Fibroblast of skin of back (primary cell): ENCODE measurements around the gene ABI1. TPM values are rescaled to one million over a fixed set of nuclear protein-coding genes. Genes with fewer than 3 reads are reported as not detected.
"Not testable (repeated sequence)": the region's sequence is repeated elsewhere in the genome, so short reads cannot be mapped to it uniquely, and the experiment has no call there.

Experiments
- DNase-seq: peaks from one replicate; pipeline ENCODE4 v3.0.0-alpha.2; 2013
- polyA plus RNA-seq, 2 experiments: library from polyadenylated mRNA; unstranded; fragments of 120-200 nt; gene quantifications; one replicate each; pipeline ENCODE4 v1.2.1, GENCODE V29; 2013; ENCODE audit not compliant: insufficient read length in 2 of 2

ABI1 gene
- polyA plus RNA-seq (2013, experiment 1 of 2; ENCODE audit: insufficient read length) = 55.0 TPM
- 50.8 TPM for polyA plus RNA-seq (2013, experiment 2 of 2; ENCODE audit: insufficient read length)

DNA sequence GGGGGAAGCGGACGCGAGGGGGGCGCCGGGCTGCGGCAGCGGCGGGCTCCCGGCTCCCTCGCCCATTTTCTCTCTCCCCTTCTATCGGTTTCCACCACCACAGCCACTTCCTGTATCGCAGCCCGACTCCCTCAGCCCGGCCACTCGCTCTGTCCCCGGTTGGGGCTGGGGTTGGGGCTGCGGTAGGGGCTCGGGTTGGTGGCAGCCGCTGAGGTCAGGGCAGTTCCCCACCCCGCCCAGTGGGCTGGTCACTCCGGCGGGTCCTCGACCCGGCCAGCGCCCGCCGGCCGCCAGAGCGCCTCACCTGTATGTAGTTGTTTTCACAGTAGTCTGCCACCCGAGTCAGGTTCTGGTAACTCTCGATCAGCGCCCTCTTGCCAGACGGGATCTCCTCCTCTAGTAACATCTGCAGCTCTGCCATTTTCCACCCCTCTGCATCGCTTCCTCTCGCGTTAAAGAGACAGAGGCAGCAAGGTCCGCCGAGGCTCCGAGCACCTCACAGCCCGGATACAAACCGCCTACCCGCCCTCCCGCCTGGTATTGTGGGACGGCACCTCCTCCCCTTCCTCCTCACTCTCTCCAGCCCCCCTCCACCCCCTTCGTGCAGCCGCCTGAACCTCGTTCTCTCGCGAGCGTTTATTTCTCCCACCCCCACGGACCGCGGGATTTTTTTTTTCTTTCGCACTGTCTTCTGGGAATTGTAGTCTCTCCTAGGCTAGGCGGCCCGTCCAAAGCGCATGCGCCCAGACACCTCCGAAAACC is at the start of gene ABI1:
Gene ABI1, minus strand, starts transcription at position 516 of the 762 bp plus-strand sequence. Its CDS starts 95 bp downstream, at position 421.
- DNase-seq = peak; percentile 98

DNA sequence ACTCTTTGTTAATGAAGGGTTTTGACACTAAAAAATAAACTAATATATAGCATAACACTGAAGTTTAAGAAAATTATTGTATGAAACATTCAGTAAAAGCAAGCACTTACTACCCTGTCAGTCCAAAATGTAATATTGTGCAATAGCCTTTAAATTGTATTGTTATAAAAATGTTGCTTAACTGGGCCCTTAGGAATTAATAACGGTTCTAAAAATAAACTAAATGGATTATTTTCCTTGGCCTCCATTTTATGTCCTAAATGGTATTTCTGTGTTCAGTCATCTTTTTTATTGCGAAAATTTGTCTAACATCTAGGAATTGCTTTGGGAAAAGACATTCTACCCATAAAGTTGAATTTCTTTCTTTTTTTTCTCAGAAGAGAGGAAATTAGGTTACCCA is 49.0 kb upstream of the ABI1 start:
- no peak for DNase-seq

DNA sequence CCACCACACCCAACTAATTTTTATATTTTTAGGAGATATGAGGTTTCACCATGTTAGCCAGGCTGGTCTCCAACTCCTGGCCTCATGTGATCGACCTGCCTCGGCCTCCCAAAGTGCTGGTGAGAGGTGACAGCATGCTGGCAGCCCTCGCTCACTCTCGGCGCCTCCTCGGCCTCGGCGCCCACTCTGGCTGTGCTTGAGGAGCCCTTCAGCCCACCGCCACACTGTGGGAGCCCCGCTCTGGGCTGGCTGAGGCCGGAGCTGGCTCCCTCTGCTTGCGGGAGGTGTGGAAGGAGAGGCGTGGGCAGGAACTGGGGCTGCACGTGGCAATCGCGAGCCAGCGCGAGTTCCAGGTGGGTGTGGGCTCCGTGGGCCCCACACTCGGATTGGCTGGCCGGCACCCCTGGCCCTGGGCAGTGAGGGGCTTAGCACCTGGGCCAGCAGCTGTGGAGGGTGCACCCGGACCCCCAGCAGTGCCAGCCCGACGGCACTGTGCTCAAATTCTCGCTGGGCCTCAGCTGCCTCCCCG is 44.6 kb upstream of the ABI1 start:
- DNase-seq = not testable (repeated sequence)

DNA sequence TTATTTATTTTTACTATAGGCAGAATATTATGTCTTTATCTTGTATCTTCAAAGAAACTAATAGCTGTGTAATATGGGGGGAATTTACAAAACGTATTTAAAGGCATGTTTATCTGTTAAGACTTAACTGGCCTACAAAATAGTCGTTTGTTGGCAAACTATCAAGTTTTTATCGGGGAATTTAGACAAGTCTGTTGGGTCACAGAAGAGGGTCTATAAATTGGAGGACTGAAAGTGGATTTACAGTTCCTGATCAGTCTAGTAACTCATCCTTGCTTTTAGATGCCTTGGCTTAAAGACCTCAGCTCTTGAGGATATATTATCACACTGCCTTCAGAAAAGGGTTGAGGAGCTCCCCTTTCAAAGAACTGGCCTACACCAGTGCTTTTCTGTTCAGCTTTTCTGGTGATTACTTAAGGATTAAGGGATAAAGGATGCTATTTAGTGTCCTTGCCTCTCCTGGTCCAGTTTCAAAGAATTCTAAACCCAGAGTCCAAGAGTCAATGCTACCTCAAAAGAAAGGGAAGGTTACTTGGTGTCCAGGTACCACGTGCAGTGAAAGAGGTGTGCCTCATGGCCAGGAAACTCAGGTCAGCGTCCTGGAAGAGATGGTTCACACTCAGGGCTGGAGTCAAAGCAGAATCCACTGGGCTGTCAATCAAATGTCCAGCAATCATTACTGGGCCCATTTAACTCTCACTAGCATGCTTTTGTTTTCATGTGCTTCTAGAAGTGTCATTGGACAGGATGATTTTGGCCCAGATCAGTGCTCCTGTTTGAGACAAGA is 42.9 kb upstream of the ABI1 start:
- DNase-seq = no peak

DNA sequence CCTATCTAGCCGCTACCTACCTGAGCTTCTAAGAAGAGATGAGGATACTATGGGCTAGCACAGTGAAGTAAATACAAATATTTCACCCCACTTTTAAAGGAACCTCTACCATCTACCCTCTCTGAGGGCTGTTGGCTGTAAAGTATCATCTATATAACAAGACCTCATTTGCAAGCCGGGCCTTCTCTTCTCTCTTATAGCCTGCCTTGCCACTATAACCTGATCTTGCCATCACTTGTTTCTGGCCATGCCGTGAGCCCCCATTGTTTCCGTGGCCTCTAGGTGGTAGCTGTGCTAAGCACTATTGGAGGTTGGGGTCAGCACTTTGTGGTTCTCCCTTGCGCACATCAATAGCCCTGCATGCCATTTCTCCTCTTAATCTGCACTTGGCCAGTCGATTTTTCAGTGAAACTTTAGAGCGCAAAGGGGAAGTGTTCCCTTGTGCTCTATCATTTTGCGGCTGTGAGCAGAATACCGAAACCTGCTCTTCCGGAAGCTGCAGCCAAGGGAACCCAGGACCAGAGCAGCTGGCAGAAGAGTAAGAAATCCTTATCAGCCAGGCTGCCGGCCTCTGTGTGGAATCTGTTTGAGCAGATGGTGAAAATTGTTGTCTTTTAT is 31.7 kb upstream of the ABI1 start:
- DNase-seq = not testable (repeated sequence)

DNA sequence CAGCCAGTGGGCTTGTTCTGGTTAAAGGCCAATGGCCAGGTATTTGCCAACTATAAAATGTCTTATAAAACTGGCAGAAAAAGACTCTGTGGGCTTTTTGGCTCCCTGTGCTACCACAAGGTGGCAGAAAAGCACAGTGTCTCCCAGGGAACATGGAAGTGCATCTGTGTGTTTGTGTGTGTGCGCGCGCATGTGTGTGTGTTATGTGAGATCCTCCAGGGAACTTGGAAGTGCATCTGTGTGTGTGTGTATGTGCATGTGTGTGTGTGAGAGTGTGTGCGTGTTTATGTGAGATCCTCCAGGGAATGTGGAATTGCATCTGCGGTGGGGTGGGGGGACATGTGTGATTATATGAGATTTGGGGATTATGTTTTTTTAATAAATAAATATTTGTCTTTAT is 30.2 kb upstream of the ABI1 start:
- DNase-seq = peak; percentile 53

DNA sequence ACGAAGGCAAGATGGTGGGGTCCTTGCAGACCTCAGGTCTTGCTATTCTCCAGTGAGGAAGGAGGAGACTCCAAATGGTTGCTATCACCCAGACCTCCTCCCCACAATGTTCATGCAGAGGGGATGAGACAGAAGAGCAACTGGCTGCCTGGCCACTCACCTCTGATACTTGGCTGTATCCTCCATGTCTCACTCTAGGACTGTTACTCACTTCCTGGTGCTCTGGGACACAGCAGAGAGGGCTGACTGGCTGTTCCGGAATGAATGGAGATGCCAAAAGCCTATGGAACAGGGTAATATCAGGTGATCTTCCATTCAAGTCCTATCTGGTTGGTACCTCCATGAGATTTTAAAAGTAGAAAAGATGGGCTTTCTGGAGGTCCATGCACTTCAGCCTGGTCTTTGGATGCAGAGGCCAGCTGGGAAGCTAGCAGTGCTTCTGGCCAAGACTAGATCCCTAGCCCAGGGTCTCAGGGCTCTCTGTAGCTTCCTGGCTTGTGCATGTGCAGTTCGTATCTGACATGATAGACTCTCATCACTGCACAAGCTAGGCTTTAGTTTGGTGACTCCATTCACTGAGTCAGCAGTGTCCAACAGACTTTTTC is 27.0 kb upstream of the ABI1 start:
- DNase-seq = no peak

DNA sequence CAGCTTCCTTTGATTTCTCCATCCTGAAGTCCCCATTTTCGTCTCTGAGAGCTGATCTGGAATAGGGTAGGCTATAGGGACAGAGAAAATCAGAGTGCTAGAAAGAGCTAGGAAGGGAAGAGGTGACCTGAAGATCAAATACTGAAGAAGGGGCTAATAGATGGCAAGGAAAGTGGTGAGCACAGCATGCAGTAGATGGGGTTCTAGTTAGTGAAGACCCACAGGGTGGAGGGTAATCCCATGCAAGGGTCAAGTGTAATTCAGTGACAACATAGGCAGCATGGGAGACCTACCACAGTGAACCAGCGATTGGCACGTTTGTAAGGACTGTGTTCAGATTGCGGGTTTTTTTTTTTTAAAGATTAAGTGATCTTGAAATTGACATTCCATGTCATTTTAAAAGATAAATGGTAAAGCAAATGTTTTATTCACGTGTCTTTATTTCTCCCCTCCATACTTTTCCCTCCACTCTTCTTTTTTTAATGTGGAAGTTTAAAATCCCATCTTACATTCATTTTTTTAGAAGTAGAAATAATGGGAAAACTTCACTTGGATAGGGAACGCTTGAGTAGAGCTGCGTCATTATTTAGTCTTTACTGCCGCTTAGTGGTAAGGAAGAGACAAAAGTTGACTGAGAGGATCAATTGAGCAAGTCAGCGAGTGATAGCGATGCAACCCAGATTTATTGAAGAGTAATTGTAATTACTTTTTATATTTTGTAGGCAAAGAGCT is 21.0 kb upstream of the ABI1 start:
- peak; percentile 70 for DNase-seq

DNA sequence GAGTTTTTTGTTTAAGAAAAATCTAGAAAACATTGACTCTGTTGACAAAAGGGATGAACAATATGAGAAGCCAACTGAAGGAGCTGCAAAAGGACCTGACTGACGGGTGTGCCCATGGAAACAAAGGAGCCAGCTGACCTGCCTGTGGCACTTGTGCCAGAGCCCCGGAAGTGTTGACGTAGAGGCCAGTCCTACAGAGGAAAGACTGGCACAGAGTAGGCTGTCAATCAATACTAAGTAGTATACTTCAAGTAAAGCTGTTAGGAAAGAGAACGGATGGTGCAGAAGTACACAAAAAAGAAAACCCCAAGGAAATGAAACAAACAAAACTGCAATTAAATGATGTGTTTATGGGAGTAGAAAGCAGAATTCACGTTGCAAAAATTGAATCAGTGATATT is 19.0 kb upstream of the ABI1 start:
- no peak for DNase-seq

DNA sequence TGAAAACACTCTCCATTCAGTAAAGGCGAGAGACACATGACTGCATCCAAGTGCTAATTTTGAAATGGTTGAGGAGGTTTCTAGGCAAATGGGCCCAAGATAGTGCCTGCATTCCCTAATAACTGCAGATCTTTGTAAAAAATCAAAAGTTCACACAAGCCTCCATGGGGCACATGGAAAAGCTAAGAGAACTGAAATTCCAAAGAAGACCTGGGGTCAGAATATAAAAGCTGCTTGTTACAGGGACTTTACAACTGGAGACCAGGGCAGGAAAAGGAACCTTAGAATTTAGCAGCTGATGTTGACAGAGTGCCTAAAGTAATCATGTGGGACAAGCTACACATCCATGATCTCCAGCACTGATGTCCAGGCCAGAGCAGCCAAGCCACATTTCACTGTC is 10.0 kb upstream of the ABI1 start:
- no peak for DNase-seq

DNA sequence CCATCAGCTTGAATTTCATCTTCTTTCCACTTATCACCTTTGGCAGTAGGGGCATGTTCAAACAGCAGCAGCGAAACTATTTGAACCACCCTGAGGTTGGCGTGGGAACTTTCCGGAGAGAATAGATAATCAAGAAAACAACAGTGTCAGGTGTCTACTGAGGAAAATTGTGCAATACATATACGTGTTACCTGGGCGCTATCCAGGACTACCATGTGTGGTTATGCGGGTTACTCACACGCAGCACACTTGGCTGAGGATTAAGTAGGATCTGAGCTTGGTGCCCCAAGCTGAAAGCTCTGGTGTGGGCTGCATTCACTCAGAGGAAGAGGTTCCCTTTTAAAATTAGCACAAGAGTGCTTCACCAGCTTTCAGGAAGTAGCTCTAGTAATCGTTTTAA is 8.8 kb upstream of the ABI1 start:
- no peak for DNase-seq

DNA sequence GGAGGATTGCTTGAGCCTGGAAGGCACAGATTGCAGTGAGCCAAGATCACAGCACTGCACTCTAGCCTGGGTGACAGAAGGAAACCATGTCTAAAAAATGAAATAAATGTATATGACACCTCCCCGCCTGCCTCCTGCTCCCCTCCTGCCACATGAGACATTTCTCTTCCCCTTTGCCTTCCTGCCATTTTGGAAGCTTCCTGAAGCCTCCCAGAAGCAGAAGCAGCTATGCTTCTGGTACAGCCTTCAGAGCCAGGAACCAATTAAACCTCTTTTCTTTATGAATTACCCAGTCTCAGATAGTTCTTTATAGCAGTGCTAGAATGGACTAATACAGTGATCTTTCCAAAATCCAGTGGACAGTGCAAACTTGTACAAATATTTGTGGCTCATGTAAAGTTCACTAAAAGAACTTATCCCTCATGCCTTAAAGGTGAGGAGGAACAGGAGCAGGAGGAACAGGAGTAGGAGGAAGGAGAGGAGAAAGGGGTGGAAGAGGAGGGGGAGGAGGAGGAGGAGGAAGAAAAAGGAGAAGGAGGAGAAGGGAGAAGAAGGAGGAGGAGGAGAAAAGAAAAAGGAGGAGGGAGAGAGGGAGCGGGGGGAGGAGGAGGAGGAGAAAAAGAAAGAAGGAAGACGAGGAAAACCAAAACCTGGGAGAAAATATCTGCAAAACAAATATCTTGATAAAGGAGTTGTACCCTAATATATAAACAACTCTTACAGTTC is 2.8 kb upstream of the ABI1 start:
- no peak for DNase-seq

DNA sequence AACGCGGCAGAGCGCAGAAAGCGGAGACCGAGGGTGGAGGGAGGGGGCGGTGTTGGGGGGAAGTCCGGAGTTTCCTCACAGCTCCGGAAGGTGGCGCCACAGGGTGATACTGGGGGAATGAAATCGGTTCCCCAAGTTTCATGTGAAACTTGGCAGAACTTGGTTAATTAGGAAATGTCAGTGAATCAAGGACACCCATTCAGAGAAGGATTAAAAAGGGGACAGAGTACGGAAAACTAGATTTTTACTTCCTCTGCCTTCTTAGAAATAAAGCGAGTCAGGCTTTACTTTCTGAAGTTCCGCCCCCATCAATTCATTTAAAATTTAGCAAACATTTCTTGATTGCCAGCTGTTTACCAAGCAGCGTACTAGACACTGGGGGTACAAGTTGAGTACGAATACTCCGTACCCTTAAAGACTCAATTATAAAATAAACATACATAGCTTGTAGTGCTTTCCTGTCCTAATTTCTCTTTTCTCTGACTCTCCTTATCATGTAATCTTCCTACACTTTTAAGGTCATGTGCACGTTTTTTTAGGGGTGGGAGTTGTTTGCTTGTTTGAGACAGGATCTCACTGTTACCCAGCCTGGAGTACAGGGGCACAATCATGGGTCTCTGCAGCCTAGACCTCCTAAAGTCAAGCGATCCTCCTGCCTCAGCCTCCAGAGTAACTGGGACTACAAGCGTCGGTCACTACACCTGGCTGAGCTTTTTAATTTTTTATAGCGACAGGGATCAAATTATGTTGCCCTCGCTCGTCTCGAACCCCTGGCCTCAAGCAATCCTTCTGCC is 644 bp upstream of the ABI1 start:
- no peak for DNase-seq

DNA sequence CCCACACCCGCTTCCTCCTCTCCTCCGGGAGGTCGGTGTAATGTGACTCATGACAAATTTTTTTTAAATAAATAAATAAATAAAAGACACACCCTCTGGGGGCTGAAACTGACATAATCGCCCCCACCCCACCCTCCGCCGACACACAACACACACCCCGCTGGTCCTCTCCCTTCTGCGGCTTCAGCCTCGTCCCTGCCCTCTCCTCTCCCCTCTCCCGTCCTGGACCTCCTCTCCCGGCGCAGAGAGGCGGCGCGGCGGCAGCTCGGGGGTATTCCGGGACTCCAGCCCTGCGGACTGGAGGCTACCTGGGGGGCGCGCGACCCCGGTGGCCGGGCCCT is 686 bp downstream of the ABI1 start:
- DNase-seq = peak; percentile 85

DNA sequence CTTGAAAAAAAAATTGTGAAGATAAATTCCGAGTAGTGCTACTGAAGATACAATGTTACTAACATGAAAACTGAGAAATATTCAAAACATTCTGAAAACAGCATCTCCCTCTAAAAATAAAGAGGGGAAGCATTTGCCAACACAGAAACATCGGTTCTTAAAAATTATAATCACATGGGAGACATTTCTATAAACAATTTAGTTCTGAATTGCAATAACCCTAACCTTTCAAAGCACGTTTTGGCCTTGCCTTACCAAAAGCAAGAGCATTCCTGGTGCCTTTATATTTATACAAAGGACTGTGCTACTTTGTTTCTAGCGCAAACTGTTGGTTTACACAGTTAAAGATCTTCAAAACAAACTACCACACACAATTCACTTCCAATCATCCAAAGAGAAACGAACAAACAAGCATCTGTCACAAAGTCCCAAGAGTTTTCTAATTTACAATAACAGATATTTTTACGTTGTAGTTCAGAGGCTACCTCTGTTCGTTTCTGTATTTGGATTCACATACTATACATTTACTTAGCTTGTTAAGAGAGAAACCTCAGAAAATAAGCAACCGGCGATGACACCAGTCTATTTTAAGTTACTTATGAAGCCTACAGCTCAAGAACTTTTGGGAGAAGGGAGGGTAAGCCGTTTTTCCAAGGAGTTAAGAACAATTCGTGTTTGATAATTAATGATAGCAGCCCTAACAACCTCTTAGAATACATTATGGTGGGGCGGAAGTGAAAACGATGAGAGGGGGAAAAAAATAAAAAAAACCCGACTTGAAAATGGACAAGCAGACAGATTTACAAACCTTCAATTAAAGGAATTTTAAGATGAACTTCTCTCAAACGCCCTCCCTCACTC is 1.3 kb downstream of the ABI1 start:
- DNase-seq = no peak

DNA sequence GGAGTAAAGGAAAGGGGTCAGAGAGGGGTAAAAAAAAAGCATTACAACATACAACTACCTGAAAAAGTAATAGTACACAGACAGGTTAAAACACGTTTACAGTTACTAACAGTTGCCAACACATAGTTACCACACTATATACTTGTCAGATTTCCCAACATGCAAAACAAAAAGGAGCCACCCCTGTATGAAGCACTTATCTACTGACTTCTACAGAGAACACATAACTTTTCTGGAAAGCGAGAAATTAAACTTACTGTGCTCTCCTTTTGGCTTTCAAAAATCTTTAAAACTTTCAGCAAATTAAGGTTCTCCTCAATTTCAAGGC is 2.1 kb downstream of the ABI1 start:
- DNase-seq = no peak

DNA sequence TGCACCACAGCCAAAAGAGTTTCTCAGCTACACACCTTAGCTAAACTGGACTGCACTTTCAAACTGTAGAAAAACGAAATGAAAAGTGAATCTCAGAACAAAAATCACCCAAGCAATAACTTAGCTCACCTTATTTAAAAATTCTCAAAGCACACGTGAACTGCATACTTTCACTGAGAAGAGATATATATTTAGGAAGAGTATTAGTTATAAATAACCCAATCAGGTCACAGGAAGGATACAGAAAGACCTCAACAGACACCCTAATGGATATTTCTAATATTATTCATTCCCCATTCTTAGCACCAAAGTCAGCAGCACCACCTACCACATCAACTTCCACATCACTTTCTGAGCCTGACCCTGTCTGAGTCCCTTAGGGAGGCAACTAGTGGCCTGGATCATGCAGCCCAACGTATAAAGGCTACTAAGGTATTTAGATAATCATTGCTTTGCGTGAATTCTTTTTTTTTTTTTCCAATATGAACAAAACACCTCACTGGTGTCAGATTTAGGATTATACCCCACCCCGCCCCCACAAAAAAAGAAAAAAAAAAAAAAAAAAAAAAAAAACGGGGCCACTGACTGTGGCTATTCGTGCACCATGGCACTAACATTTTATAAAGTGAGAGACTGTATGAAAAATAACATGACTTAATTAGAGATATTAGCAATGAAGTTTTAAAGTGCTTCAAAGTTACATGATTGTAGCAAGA is 2.6 kb downstream of the ABI1 start:
- DNase-seq = peak; percentile 47

DNA sequence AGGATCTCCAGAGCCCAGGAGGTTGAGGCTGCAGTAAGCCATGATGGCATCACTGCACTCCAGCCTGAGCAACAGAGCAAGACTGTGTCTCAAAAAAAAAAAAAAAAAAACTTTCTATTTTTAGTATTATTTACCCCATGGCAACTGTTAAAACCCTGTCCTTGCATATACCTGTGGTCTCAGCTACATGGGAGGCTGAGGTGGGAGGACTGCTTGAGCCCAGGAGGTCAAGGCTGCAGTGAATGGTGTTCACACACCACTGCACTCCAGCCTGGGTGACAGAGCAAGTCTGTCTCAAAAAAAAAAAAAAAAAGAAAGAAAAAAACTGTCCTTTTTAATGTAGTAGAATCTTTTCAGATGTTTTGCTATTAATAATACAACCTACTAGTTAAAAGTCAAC is 3.2 kb downstream of the ABI1 start:
- not testable (repeated sequence) for DNase-seq

DNA sequence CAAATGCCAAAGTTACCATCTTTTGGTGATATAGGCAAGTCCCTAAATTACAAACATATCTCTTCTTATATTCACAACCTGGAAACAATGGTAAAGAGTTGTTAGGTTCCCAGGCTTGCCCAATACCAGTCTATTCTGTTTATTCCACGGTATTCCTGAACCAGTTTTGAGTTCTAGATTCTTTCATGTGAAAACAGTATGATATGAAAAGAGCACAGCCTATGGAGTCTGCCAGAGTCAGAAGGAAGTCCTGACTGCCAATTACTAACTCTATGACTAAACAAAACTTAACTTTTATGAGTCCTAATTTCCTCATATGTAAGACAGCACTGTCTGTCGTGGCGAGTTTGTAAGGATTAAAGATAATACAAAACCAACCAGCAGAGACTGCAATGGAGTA is 5.6 kb downstream of the ABI1 start:
- no peak for DNase-seq
